ENCODE results near the gene DISC1.

Gene DISC1

GRCh38 chr1:232038706-232039677, 412.4 kb downstream of the DISC1 start (continued):
- TF ChIP-seq CSRNP3 (CRISPR knock-in tag; IDR thresholded peaks at IDR 0.05) (no peak), BACH2 (CRISPR knock-in tag; IDR thresholded peaks at IDR 0.05; ENCODE audit: borderline replicate concordance) (no peak), ISL1 (CRISPR knock-in tag; IDR thresholded peaks at IDR 0.05) (no peak), CREB5 (CRISPR knock-in tag; IDR thresholded peaks at IDR 0.05; ENCODE audit: low read depth) (no peak), ZFP3 (CRISPR knock-in tag; IDR thresholded peaks at IDR 0.05) (no peak)

- TF ChIP-seq RARB (CRISPR knock-in tag; IDR thresholded peaks at IDR 0.05) (no peak), TCF4 (CRISPR knock-in tag; IDR thresholded peaks at IDR 0.05; ENCODE audit: borderline replicate concordance) (no peak), SNAI2 (CRISPR knock-in tag; IDR thresholded peaks at IDR 0.05) (no peak), ZC3H10 (CRISPR knock-in tag; IDR thresholded peaks at IDR 0.05) (no peak), POU6F1 (CRISPR knock-in tag; IDR thresholded peaks at IDR 0.05; ENCODE audit: borderline replicate concordance, low read depth) (no peak), PATZ1 (CRISPR knock-in tag; IDR thresholded peaks at IDR 0.05; ENCODE audit: borderline replicate concordance) (no peak), TSHZ2 (CRISPR knock-in tag; IDR thresholded peaks at IDR 0.05) (no peak), ZNF70 (CRISPR knock-in tag; IDR thresholded peaks at IDR 0.05) (no peak)
- ATAC-seq = no peak
These were observed 413.7 kb downstream of the DISC1 start for GRCh38 chr1:232040260-232040659.

- no peak for ATAC-seq
- TF ChIP-seq ZC3H10 (CRISPR knock-in tag; IDR thresholded peaks at IDR 0.05) (no peak), PATZ1 (CRISPR knock-in tag; IDR thresholded peaks at IDR 0.05; ENCODE audit: borderline replicate concordance) (no peak), ZFP30 (CRISPR knock-in tag; IDR thresholded peaks at IDR 0.05) (no peak), CREB5 (CRISPR knock-in tag; IDR thresholded peaks at IDR 0.05; ENCODE audit: low read depth) (no peak), CSDC2 (CRISPR knock-in tag; IDR thresholded peaks at IDR 0.05) (no peak), GLIS3 (CRISPR knock-in tag; IDR thresholded peaks at IDR 0.05) (no peak), CSRNP3 (CRISPR knock-in tag; IDR thresholded peaks at IDR 0.05) (no peak), BACH2 (CRISPR knock-in tag; IDR thresholded peaks at IDR 0.05; ENCODE audit: borderline replicate concordance) (no peak), ZNF565 (CRISPR knock-in tag; conservative IDR thresholded peaks at IDR 0.05; ENCODE audit: low read depth) (no peak), PPARA (CRISPR knock-in tag; IDR thresholded peaks at IDR 0.05; ENCODE audit: borderline replicate concordance) (no peak)
These were observed 418.1 kb downstream of the DISC1 start for GRCh38 chr1:232044728-232045127.
